GM21529 (cell line): Measurements from ENCODE around the gene TSPAN9.

Source experiments
- ATAC-seq: cut with Tn5 transposase; IDR thresholded peaks from one replicate; pipeline ENCODE4 v1.9.1; 2021; ENCODE audit not compliant: unreplicated experiment

The TSPAN9 gene

GRCh38 chr12:3202096-3202495 lies 124.9 kb downstream of the TSPAN9 start:
- no peak for ATAC-seq

DNA sequence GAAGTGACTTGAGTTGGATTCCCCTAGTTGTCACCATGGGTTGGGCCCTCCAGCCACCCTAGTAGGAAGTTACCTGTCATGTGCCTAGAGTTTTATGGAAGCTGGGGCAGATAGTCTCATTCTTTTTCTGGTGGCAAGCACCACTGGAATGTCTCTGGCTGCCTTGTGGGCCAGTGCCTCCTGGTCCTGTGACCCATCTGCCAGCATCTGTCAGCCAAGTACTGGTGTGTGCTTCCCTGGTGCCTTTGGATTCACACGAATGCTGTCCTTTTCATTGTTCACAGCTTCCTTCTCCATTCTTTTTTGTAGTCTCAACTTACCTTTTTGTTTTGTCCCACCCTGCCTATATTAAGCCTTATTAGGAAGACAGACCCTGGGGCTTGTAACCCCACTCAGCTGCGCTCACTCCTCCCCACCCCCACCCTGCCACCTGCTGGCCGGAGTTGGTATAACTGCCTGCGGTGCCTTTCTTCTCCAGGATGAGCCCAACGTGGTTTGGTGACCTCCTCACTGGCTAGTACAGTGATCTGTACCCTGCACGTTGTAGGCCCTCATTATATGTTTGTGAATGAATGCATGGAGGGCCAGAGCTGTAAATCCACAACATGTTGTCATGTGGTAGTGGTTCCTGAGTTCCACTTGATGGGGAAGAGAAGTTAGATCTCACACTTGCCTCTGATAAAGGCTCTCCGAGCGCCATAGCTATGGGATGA lies 125.7 kb downstream of the TSPAN9 start:
- ATAC-seq = no peak

- no peak for ATAC-seq
Measured at GRCh38 chr12:3203713-3204112, 126.5 kb downstream of the TSPAN9 start.

- no peak for ATAC-seq
Measured at GRCh38 chr12:3204143-3204542, 127.0 kb downstream of the TSPAN9 start.

DNA sequence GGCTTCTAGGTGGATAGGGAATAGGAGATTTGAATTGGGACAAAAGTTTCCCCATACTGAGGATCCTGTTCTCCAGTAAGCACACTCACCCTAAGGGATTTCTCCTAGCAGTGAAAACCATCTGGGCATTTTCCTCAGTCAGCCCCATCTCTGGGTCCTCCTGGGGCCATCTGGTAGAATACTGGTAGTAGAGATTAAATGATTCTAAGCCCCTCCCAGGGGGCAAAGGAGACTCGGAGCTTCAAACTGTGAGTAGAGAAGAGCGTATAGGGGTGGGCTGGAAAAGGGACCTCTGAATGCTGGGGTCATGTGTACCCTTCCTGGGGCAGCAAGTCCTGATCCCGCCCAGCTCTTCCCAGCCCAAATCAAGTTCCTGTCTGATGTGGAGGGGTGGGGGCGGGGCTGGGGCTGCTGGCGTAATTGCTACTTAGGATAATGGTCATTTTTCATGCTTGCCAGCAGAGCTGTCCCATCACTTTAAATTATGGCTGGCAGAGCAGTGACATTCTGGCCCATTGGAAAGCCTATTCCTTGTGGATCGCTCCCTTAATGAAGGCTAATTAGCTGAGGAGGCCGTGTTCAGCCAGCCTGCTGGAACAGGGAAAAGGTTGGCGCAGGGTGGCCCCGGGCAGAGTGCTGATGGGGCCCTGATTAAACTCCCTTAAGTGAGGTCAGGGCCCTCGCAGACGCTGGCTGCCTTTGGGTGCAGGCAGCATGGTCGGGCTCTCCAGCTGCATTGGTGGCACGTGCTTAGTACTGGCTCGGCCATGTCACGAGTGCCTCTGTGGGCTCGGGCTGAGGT lies 127.8 kb downstream of the TSPAN9 start:
- ATAC-seq = no peak

- no peak for ATAC-seq
Measured at GRCh38 chr12:3205742-3206519, 128.8 kb downstream of the TSPAN9 start.

DNA sequence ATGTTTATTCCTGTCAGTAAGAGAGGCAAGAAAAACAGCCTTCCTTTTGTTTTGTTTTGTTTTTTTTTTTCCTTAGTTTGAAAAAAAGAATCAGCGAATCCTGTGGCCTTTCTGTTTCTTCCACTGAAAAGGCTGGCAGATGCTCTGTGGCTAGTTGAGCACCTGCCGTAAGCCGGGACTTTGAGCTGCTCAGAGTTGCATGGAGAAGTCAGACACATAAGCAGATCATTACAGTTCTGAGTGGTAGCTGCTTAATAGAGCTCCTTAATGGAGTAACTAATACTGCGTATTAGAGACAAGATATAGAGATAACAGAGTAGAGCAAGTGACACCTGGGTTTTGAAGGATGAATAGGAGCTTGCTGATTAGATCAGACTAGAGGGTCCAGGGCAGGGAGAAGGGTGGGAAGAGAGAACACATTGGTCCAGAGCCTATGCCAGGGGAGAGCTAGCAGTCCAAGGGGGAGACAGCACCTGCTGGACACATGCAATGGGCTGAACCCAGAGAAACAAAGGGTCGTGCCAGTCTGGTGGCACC lies 129.4 kb downstream of the TSPAN9 start:
- ATAC-seq = no peak

DNA sequence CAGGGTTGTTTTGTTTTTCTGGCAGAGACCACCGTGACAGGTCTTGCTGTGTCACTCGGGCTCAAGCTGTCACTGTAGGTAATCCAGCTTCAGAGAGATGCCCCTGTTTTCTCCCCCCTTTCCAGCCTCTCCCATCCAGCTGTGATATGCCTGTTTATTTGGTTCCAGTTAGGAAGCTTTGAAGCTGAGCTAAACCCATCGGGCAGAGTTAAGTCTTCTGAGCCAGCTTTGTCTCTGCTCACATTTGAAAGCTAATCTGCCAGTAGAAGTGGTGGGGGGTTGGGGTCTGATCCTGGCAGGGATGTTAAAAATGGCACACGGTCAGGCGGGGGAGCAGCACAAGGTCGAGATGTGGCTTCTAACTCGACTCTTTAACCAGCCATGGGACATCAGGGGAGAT lies 130.0 kb downstream of the TSPAN9 start:
- ATAC-seq = no peak

DNA sequence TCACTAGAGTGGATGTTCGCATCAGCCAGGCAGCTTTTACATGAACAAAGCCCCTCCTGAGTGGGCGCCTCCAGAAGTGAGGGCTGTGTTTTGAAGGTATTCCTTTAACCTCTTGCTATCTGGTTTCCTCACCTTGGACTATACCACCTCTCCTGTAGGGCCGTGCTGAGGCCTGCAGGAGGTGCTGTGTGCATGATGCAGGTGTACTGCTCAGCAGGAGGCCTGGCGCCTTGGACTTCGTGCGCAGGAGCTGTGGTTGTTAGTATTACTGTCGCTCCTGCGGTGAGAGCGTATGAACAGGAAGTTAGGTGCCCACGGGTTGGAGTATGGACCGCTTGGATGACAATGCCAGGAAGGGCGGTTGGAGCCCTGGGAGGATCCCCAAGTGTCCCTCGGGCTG lies 130.7 kb downstream of the TSPAN9 start:
- no peak for ATAC-seq

DNA sequence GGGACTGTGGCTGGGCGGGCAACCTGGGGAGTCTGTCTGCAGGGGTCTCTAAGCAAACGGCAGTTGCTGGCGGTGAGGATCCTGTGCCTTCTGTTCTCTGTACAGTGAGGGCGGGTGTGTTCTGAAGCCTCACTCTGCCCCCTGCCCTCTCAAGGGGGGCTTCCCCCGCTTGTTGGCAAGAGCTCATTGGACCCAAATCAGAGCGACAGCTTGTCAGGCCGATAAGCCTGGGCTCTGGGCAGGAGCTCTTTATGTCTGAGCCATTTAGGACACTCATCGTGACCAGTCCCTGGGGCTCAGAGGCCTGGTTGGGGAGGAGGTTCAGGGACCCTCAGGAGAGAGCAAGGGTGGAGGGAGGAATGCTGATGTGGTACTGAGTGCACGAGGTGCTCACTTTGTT lies 136.0 kb downstream of the TSPAN9 start:
- ATAC-seq = no peak

GRCh38 chr12:3213768-3214167 lies 136.6 kb downstream of the TSPAN9 start:
- no peak for ATAC-seq

DNA sequence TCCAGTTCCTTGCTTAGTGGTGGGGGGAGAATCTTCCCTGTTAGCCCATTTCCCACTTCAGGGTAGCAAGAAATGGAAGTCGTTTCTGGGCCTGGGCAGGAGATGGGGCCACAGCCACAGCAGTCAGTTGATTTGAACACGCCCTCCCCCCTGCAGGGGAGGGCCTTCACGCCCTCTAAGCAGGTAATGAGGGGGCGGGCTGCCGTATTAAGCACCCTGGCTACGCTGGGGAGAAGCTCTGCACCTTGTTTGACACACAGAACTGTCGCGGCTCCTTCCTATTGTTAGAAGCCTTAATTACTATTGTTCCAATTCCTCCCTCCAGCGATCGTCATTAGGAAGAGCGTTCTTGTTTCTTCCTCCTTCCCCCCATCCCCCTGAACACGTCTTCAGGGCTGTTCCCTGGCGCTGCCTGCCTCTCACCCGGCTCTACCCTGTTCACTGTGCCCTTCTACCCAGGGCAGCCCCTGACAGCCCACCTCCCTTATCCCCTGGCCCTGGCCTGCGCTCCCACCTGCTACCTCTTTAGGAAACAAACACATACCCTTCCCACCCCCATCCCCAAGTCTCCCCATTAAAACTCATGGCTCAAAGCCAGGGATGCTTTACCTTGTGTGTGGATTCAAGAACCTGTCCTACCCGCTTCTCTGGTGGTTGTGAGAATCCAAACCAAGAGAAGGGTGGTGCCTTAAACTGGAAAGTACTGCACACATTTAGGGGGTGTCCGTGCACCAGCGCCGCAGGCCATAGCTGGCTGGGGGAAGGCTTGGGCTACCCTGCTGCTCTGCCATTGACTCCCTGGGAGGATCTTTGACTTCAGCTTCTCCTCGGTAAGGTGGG lies 137.6 kb downstream of the TSPAN9 start:
- ATAC-seq = no peak

DNA sequence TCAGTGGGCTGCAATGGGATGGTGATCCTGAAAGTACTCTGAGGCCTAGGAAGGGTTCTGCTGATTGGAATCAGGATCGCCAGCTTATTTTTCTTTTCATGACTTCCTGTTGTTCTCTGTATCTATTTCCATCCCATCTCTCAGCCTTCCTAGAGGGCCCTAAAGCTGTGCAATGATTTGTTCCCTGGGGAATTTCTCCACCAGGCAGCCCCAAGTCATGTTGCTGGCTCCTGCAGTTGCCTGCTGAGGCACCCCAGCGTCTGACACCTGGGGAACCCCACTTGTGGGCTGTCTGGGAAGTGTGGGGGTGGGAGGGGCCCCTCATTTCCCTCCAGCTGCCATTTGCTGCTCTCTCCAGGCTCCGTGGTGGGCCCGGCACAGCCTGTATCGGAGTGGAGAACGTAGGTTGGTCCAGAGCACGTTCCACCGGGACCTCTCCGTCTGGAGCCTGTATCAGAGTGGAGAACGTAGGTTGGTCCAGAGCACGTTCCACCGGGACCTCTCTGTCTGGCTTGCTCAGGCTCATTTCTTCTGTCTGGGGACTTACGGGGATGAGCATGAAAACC lies 138.3 kb downstream of the TSPAN9 start:
- no peak for ATAC-seq

GRCh38 chr12:3216097-3216496 lies 138.9 kb downstream of the TSPAN9 start:
- no peak for ATAC-seq

- ATAC-seq = no peak
Measured at GRCh38 chr12:3216726-3217682, 139.8 kb downstream of the TSPAN9 start.

- no peak for ATAC-seq
Measured at GRCh38 chr12:3217683-3218079, 140.5 kb downstream of the TSPAN9 start.

- no peak for ATAC-seq
Measured at GRCh38 chr12:3218228-3219171, 141.3 kb downstream of the TSPAN9 start.

- ATAC-seq = no peak
Measured at GRCh38 chr12:3219233-3219632, 142.1 kb downstream of the TSPAN9 start.
